A673 (cell line): ENCODE data around the gene LRRTM2.

ENCODE experiments used
- EZH2 ChIP-seq: fragments of 200-600 bp; sonication (generic); IDR thresholded peaks from 2 replicates; pipeline ENCODE4 v1.6.1; 2017; ENCODE audit warnings: borderline replicate concordance, low read depth, mild to moderate bottlenecking, mixed read lengths, antibody characterized with exemption, low read length; ENCODE audit not compliant: poor library complexity, severe bottlenecking
- TF ChIP-seq, protein P1 (sequence below): fragments of 300-800, 200-600 bp; sonication (generic); conservative IDR thresholded peaks from 2 replicates; pipeline ENCODE4 v1.5.1; 2017; ENCODE audit warnings: low read depth, mild to moderate bottlenecking, antibody characterized with exemption, low read length, moderate library complexity, mixed read lengths

DNA sequence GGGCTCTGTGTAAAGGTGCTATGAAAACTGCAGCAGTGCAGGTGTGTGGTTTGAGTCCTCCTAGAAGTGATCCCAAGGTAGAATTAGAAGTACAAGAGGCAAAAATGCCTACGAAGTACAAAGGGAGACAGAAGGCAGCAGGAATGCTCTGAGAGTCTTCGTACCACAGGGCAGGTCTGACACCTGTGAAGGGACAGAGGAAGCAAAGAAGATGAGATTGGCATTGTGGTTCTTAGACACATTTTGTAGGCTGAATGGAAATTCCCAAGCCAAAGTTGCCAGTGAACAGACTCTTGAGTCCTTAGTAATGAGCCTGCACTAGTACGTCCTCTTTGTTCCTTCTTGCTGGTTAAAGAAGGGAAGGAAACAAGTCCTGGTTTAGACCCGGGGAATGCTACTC lies 1.7 kb upstream of the LRRTM2 start:
- TF ChIP-seq, protein P1, sequence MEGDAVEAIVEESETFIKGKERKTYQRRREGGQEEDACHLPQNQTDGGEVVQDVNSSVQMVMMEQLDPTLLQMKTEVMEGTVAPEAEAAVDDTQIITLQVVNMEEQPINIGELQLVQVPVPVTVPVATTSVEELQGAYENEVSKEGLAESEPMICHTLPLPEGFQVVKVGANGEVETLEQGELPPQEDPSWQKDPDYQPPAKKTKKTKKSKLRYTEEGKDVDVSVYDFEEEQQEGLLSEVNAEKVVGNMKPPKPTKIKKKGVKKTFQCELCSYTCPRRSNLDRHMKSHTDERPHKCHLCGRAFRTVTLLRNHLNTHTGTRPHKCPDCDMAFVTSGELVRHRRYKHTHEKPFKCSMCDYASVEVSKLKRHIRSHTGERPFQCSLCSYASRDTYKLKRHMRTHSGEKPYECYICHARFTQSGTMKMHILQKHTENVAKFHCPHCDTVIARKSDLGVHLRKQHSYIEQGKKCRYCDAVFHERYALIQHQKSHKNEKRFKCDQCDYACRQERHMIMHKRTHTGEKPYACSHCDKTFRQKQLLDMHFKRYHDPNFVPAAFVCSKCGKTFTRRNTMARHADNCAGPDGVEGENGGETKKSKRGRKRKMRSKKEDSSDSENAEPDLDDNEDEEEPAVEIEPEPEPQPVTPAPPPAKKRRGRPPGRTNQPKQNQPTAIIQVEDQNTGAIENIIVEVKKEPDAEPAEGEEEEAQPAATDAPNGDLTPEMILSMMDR, result no peak
- TF ChIP-seq EZH2, result no peak
